Activated CD8-positive, alpha-beta memory T cell treated with anti-CD3 and anti-CD28 coated beads for 36 hours (primary cell): Measurements from ENCODE around the gene CCDC83. TPM values are rescaled to one million over a fixed set of nuclear protein-coding genes. Genes with fewer than 3 reads are reported as not detected.

Experiments used
- CTCF ChIA-PET: fragments of 350-600 bp; sonication (Branson Sonifier 250); formaldehyde crosslinking; loops from one replicate; lab custom pipeline; 2021; ENCODE audit warnings: antibody characterized with exemption; lab: Charles Lee
- POLR2A ChIA-PET: fragments of 350-600 bp; sonication (Branson Sonifier 250); formaldehyde crosslinking; loops from one replicate; lab custom pipeline; 2021; ENCODE audit warnings: antibody characterized with exemption; lab: Charles Lee
- total RNA-seq, 2 experiments: library from RNA; stranded (reverse); gene quantifications; one replicate each; pipeline ENCODE4 v1.2.3, GENCODE V29; 2021

The CCDC83 gene
- total RNA-seq, 2 experiments from 2014 or later: not detected

DNA sequence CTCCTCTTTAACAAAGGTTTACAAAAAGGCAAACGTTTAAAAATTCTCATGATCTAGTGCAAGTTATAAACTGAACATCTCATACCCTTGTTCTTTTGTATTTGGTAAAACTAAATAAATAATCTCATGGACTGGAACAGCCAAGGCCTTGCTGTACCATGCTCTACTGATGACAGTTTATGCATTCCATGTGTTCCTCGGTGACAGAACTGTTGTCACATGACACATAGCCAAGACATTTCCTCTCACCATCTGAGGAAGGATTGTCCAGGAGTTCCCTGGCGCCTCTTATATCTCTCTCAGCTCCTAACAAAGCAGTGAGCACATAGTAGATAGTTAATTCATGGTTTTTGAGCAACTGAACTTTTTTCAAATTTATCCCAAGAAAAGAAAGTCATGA, 12.6 kb downstream of the CCDC83 start:
- POLR2A ChIA-PET: no interaction called here
- CTCF ChIA-PET: no interaction called here

DNA sequence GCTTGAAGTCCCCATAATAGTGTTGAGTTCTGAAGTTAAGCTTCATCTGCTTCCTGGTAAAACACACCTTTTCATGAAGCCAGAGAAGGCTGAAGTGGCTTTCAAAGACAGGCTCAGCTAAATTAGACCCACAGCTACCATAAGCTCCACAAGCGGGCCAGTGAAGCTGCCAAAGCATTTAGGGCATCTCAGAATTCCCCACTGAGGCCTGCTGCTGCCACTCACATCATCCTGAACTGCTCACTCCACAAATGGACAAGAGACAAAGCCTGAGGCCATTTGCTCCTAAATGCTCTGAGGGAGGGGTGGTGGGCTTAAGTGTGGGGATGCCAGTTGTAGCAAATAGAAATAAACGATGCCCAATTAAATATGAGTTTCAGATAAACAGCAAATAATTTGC, 14.6 kb downstream of the CCDC83 start:
- POLR2A ChIA-PET: no interaction called here
- CTCF ChIA-PET: no interaction called here

DNA sequence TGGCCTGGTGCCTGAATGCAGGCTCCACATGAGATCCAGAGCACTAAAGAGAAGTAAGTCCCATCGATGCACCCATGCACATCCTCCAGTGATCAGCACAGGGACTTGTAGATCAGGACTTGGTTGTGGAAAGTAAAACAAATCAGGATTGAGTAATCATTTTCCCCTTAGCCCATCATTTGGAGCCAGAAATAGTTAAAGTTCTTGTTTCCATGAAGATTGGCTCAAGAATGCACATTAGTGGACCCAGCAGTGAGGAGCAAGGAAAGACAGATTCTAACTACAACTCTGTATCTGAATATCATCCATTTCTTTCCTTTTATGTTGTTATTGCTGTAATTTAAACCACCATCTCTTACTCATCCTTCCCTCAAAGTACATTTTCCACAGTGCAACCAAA, 19.1 kb downstream of the CCDC83 start:
- CTCF ChIA-PET: interaction anchor here (0.9 kb wide), 1 partner anchor 19 kb away, joined by 3 read pairs; the partner anchor contains the start of gene CCDC83
- POLR2A ChIA-PET: no interaction called here

GRCh38 chr11:85875505-85875904, 20.3 kb downstream of the CCDC83 start:
- POLR2A ChIA-PET: interaction anchor here (0.5 kb wide), 1 partner anchor 46 kb away, joined by 8 read pairs; no protein-coding TSS in a partner anchor
- CTCF ChIA-PET: interaction anchor here (0.7 kb wide), 1 partner anchor 20 kb away, joined by 3 read pairs; the partner anchor contains the start of gene CCDC83

DNA sequence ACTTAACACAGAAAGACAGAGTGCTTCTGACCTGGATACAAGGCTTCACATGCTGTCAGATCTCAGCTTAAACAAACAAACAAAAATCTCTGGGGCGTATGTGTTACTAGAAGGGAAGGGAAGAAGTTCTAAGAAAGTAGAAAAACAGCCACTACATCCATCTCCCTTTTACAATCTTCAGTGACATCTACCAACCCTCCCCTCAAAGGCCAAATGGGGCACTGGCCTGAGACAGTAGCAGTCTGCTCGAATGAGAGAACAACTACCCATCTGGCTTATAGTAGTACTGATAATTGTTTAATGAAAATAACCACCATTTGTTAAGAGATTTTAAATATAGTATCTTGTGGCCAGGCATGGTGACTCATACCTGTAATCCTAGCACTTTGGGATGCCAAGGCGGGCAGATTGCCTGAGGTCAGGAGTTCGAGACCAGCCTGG, 29.4 kb downstream of the CCDC83 start:
- CTCF ChIA-PET: interaction anchor here (1.7 kb wide), 1 partner anchor 29 kb away, joined by 3 read pairs; the partner anchor contains the start of gene CCDC83

GRCh38 chr11:85886089-85887056, 31.2 kb downstream of the CCDC83 start:
- ChIA-PET CTCF (no interaction called here), POLR2A (interaction anchor here (0.7 kb wide), 1 partner anchor 562 kb away, joined by 3 read pairs; no protein-coding TSS in a partner anchor)

More for the DNA sequence above, 29.4 kb downstream of the CCDC83 start:
- POLR2A ChIA-PET: no interaction called here

DNA sequence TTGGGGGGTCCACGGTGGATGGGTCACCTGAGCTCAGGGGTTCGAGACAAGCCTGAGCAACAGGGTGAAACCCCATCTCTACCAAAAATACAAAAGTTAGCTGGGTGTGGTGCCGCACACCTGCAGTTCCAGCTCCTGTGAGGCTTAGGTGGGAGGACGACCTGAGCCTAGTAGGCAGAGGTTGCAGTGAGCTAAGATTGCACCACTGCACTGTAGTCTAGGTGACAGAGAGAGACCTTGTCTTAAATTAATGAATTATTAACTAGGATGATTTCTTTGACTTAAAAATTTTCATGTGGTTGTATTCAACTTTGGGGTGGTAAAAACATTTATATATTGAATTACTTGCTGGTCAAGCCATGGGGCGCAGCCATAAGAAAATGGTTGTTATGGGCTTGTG, 33.9 kb downstream of the CCDC83 start:
- ChIA-PET CTCF (no interaction called here), POLR2A (no interaction called here)

- POLR2A ChIA-PET: no interaction called here
- CTCF ChIA-PET: no interaction called here
These were observed 34.7 kb downstream of the CCDC83 start for GRCh38 chr11:85889676-85890579.

- CTCF ChIA-PET: no interaction called here
- POLR2A ChIA-PET: no interaction called here
These were observed 38.2 kb downstream of the CCDC83 start for GRCh38 chr11:85893395-85893794.

GRCh38 chr11:85896876-85897275, 41.7 kb downstream of the CCDC83 start:
- ChIA-PET CTCF (no interaction called here), POLR2A (no interaction called here)

DNA sequence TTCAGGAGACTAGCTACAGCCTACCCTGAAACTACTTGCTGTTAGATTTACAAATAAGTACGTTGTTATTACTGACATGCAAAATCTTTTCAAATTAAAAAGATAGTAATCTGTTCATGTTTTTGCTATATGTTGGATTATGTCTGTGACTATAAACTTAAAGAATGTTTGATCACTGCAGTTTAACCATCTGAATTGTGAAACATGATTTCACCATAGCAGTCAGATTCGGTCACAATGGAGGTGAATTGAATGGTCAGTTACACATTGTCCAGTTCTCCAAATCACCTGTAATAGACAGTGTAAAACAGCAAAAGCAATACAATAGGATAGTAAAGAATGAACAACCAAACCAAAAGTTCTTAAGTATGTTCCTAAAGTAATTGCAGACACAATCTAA, 43.3 kb downstream of the CCDC83 start:
- CTCF ChIA-PET: no interaction called here

DNA sequence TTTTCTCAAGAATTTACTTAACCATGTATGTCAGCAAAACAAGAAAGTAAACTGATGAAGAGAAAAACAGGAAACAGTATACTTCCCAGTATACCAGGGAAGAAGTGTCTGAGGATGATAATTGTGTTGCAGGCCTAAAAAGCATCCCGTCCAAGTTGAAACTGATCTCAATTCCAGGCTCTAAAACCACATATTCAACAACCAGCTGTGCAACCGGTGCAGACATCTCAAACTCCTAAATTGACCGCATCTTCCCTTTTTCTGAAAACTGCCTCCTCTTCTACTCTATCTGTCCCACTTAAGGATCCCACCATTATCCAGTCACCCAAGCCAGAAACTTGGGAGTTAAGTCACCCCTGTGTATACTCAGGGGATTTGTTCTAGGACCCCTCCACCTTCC, 47.2 kb downstream of the CCDC83 start:
- POLR2A ChIA-PET: no interaction called here
- CTCF ChIA-PET: no interaction called here

More for the DNA sequence above, 43.3 kb downstream of the CCDC83 start:
- POLR2A ChIA-PET: no interaction called here

DNA sequence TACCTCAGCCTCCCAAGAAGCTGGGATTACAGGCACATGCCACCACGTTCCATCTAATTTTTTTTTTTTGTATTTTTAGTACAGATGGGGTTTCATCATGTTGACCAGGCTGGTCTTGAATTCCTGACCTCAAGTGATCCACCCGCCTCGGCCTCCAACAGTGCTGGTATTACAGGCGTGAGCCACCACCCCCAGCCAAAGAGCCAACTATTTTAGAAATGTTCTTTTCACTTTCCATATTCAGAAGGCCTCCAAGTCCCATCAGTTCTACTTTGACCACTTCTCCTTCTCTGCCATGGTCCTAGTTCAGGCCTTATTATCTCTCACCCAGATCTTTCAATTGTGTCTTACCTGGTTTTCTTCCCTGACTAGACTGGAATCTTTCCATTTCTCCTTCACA, 48.2 kb downstream of the CCDC83 start:
- ChIA-PET POLR2A (no interaction called here), CTCF (no interaction called here)

GRCh38 chr11:85903811-85904210, 48.6 kb downstream of the CCDC83 start:
- POLR2A ChIA-PET: no interaction called here
- CTCF ChIA-PET: no interaction called here

GRCh38 chr11:85912414-85912813, 57.2 kb downstream of the CCDC83 start:
- POLR2A ChIA-PET: no interaction called here
- CTCF ChIA-PET: no interaction called here

- POLR2A ChIA-PET: no interaction called here
- CTCF ChIA-PET: no interaction called here
These were observed 58.3 kb downstream of the CCDC83 start for GRCh38 chr11:85913513-85913912.

DNA sequence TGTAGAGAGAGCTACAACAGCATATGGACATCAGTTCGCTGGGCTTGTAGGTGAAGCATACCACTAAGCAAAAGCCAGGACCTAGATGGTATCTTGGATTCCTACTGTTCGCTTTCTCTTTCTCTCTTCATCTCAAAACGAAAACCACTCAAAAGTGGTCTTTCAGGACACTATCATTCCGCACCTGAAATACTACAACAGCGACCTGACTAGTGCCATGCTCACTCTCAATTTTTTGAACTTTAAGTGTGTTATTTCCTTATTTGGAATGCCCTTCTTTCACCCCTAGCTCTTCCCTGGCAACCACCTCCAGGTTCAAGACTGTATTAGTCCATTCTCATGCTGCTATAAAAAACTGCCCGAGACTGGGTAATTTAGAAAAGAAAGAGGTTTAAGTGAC, 59.2 kb downstream of the CCDC83 start:
- CTCF ChIA-PET: no interaction called here
- POLR2A ChIA-PET: no interaction called here

DNA sequence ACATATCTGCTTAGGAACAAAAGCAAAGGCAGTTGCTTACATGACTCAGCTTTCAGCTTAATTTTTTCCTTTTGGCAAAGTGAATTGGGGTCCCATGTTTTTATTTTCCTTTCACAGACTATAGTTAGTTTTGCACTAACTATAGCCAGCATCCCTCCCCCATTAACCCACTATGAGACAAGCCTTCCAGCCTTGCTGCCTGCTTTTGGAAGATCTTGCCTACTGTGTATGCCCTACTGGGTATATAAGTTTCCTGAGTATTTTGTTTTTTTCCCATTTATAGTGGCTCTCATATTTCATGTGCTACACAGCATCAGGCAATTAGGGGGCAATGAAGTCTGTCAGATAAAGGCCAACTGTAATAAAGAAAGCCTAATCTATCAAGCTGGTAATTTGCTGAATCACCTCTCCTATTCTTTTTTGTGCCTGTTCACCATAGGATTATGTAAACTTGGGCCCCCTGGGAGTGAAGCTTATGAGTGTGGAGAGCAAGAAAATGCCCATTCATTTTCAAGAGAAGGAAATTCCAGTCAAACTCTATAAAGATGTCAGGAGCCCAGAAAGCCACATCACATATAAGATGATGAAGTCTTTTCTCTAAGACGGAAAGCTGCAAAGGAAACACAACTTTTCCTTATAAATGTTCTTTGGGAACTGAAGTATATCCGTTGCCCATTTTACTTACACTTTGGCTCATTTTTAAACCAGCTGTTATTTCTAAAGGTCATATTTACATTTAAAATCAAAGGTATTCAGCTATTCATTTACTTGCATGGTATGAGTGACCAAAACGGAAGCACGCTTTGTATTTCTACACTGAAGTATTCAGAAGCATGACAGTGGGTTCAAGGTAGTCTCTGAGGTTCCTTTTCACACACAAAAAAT, 64.0 kb downstream of the CCDC83 start:
- POLR2A ChIA-PET: no interaction called here
- CTCF ChIA-PET: interaction anchor here (1.2 kb wide), 1 partner anchor 122 kb away, joined by 3 read pairs; no protein-coding TSS in a partner anchor

GRCh38 chr11:85922367-85922766, 67.2 kb downstream of the CCDC83 start:
- CTCF ChIA-PET: no interaction called here
- POLR2A ChIA-PET: interaction anchor here (0.8 kb wide), 1 partner anchor 26 kb away, joined by 7 read pairs; no protein-coding TSS in a partner anchor
